ENCODE measurements around the gene ARV1.

Gene ARV1

DNA sequence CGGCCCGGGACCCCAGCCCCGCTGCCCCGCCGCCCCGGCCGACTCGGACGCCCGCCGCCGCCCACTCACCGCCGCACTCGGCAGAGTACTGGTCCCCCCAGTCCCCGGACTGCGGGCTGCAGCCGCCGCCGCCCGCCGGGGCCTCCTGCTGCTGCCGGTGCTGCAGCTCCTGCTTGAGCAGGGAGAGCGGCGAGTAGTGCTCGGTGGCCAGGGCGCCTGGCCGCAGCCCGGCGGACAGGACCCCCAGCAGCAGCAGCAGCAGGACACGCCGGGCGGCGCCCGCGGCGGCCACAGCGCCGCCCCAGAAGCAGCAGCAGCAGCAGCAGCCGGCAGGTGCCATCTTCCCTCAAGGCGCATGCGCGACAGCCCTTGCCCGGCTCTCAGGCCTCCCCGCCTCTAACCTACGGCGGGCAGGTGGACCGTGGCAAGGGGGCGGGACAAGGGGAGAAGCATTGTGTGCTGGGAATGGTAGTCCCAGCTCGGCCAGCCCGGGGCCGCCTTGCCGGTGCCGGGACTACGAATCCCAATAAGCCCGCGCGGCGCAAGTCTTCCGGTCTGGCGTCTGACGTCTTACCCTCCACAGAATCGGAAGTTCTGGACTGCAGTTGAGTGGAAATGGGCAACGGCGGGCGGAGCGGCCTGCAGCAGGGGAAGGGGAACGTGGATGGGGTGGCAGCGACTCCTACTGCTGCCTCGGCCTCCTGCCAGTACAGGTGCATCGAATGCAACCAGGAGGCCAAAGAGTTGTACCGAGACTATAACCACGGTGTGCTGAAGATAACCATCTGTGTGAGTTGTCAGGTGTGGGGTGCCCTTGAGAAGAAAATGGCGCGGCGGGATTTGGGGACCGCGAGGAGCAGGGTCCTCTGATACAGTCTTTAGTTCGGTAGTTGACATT is at the start of gene ARV1, which contains the start of gene TTC13:
Gene ARV1 (plus strand): TSS at position 604 of the 898 bp plus-strand sequence. CDS start 12 bp downstream, at position 616.
Gene TTC13 (minus strand): TSS at position 371 of the 898 bp plus-strand sequence. CDS start 31 bp downstream, at position 340.
- DNase-seq (ENCODE audit: extremely low read depth in 1 of 2, low read depth in 1 of 2) = peak; percentile 96 to 98

DNA sequence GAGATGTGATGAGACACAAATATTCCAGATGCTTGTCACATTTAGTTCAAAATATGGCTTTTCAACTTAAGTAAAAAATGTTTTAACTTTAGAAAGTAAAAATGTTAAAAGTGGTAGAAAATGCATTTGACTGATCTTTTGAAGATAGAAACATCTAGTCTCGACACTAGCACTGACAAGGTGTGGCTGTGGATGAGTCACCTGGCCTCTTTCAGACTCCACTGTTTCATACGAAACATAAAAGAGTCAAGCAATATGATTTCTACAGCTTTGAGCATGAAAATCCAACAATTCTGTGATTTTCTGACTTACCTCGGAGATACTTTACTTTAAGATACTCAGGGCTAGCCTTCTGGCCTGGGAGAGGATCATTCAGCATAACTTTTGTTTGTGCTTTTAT is 47.9 kb upstream of the ARV1 start:
- no peak for DNase-seq (ENCODE audit: extremely low read depth in 1 of 2, low read depth in 1 of 2)

DNA sequence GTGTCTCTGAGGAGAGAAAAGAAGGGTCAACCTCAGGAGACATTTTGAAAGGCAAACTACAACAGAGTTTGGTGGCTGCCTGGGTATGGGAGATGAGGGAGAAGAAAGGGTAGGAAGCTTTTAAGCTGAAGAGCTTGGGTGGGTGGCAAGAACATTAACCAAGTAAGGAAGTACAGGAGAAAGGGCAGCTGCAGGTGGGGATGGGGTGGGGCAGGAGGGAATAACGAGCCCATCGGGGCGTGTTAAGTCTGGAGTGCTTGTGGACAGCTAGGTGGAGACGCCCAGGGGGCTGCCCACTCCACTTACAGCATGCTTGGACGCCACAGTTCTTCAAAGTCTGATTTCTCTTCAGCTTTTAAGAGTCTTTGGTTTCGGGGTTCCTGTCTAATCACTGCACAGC is 43.0 kb upstream of the ARV1 start:
- no peak for DNase-seq (ENCODE audit: extremely low read depth in 1 of 2, low read depth in 1 of 2)

DNA sequence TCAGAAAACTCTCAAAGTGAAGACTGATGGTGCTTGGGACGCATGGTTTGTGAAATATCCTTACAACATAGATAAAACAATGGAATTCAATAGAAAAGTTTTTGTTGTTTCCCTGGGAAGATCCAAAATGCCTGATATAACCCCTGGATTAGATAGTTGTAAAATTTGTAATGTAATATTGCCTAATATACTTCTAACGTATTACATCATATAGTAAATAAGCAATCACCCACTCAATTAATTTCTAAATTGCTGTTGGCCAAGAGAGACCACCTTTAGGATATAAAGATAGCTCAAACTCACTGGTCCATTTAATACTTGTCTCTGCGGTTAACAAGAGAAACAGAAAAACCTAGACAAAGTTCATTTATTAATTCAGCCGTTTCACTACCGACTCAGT is 42.4 kb upstream of the ARV1 start:
- no peak for DNase-seq (ENCODE audit: extremely low read depth in 1 of 2, low read depth in 1 of 2)

DNA sequence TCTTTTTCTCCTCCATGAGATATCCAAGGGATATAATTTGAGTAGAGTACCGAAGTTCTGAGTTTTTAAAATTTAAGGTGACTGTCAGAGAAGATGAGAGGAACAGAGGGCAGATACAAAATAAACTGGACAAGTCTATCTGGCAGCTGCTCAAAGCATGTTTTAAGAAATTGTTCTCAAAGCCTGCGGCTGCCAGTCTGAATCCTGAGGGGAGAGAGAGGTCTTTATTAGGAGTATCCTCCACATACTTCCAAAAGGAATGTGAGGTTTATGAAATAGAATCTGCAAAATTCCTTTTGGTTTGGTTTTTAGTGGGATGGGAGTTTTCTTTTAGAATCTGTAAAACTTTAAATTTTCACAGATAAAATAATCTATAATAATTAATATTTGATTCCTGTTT is 41.5 kb upstream of the ARV1 start:
- DNase-seq (ENCODE audit: extremely low read depth in 1 of 2, low read depth in 1 of 2) = no peak

DNA sequence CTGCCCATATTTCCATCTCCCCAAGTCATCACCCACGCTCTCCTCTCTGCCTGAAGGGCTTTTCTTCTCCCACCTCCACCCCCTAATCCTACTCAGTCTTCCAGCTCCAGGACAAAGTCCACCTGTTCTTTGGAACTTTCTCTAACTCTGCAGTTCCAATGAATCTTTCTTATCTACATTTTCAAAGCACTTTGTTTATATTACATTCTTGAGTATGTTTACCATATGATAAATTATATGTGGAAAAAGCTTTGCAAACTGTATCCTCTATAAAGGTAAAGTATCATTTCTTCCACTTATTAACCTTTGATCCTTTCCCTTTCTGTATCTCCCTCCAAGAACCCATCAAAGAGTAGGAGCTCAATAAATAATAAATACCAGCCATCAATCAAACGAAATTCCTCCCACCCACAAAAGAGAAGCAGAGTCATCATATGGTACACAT is 39.9 kb upstream of the ARV1 start:
- DNase-seq (ENCODE audit: extremely low read depth in 1 of 2, low read depth in 1 of 2) = no peak

DNA sequence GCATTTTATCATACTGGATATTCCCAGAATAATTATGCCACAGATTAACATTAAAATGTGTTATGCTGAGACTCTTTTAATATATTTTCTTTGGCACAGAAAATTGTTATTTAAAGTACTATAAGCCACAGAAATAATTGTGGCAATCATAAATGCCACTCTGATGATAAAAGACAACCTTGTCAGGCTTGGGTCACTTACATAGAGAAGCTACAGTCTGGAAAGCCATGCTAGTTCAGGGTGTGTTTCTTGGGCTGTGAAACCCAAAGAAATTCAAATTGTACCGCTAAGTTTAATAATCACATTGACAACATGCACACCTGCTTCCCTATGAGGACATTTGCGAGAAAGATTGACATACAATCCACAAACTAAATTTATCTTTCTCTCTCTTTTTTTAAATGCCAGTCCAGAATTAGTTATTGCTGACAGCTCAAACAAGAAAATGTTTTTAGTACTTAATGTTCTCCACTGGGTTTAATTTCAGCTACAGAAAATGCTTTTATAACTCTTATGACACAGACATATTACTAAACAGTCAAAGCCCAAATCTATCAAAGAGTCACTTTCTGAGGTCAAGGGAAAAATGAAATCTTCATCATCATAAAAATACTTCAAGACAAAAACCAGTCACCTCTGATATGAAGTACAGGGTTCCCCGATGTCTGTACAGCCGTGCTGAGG is 38.9 kb upstream of the ARV1 start:
- no peak for DNase-seq (ENCODE audit: extremely low read depth in 1 of 2, low read depth in 1 of 2)

DNA sequence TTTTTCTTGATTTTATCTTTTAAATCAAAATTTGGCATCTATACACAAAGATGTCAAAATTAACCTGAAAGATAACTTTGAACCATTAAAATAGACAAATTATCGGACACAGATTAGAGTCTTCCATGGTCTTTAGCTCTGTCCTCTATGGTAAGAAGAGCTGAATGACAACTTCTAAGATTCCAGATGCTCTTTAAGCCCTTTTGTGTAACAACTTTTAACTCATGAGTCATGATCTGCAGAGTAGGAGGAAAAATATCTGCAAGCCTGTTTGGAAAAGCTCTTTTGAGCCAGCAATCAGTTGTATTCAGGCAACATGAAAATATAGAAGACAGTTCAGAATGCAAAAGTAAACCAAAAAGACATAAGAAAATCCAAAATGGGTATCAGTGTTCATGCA is 38.0 kb upstream of the ARV1 start:
- DNase-seq (ENCODE audit: extremely low read depth in 1 of 2, low read depth in 1 of 2) = no peak

DNA sequence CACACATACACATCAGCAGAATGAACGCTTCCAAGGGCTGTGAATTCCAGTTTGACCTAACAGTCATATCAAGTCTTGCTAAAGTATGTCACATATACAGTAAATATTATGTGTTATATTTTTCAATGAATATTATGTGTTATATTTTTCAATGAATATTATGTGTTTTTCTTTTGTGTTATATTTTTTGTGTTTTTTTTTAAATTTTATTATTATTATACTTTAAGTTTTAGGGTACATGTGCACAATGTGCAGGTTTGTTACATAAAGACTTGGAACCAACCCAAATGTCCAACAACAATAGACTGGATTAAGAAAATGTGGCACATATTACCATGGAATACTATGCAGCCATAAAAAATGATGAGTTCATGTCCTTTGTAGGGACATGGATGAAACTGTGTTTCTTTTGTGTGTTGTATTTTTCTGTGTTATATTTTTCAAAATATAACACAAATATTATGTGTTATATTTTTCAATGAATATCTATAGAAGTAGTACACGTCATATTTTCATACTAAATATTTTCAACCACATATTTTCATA is 35.8 kb upstream of the ARV1 start:
- no peak for DNase-seq (ENCODE audit: extremely low read depth in 1 of 2, low read depth in 1 of 2)

DNA sequence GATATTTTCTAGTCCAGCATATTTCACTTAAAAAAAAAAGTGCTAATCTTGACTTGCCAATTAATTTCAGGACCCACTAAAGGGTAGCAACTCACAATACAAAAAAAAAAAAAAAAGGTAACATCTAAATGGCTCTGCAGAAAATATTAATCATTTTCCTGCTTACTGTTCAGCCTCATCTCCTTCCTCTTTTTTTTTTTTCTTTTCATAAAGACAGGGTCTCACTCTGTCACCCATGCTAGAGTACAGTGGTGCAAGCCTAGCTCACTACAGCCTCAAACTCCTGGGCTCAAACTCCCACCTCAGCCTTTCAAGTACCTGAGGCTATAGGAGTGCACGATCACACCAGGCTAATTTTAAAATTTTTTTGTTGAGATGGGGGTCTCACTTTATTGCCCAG is 30.6 kb upstream of the ARV1 start:
- DNase-seq (ENCODE audit: extremely low read depth in 1 of 2, low read depth in 1 of 2) = no peak

DNA sequence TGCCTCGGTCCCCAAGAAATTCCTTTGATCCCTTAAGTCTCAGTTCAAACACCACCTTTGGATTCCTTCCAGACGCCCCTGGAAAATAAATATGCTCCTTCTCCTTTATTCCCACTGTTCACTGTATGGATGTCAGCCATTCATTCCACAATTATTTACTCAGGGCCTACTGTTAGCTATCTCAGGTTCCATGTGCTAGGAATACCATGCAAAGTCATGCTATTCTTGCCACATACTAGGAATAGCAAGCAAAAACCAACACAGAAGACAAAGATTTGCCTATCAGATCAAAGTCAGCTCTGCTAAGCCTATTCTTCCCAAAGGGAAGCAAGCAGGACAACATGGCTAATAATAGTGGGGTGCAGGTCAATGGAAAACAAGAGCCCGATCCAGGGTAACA is 30.0 kb upstream of the ARV1 start:
- DNase-seq (ENCODE audit: extremely low read depth in 1 of 2, low read depth in 1 of 2) = no peak

DNA sequence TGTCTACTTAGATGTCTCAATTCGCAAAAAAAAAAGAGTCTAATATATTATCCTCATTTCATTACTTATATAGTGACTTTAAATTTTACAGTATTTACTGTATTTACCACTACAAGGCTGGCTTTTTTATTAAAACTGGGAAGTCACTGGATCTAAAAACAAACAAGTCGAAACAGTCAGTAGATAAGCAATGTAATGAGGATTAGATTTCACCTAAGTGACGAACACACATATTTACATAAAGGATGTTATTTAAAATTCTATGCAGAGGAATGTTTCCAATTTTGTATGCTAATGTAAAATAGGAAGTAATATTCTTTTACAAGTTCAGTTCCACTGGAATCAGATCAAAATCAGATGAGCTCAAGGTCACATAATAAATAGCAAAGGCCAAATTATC is 28.5 kb upstream of the ARV1 start:
- DNase-seq (ENCODE audit: extremely low read depth in 1 of 2, low read depth in 1 of 2) = no peak

DNA sequence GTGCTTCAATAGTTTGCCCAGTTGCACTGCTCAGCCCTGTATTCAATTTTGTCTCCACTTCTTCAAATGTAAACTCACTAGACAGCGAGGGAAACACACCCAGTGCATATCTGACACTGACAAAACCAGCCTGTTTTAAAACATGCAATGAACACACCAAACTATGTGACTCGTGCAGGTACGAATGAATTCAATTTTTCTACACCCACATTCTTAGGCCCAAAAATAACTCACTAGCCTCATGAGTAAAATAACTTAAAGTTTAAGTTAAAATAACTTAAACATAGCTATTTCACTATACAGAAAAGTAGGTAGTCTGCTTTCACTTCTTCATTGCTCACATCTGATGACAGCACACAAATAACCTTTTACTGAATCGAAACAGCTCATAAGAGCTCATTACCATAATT is 21.3 kb upstream of the ARV1 start:
- no peak for DNase-seq (ENCODE audit: extremely low read depth in 1 of 2, low read depth in 1 of 2)

DNA sequence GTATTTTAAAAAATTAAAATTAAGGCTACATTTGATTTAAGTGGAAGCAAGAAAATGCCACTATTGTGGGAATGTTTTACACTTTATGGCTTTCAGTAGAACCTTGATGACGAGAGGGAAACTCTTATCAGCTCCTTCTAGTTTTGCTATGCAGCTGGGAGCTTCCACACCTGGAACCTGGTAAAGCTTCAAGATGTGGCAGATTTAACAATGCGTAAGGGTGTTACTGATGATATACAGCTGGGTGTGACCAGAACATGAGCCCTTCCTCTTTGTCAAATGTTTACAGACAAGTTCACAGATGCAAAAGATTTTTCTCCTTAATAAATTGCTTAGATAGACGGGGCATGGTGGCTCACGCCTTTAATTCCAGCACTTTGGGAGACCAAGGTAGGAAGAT is 20.5 kb upstream of the ARV1 start:
- no peak for DNase-seq (ENCODE audit: extremely low read depth in 1 of 2, low read depth in 1 of 2)

DNA sequence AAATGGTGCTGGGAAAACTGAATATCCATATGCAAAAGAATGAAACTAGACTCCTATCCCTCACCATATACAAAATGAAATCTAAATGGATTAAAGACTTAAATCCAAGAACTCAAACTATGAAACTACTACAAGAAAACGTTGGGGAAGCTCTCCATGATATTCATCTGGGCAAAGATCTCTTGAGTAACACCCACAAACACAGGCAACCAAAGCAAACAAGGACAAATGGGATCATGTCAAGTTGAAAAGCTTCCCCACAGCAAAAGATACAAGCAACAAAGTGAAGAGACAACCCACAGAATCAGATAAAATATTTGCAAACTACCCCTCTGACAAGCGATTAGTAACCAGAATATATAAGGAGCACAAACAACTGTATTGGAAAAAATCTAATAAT is 14.0 kb upstream of the ARV1 start:
- DNase-seq (ENCODE audit: extremely low read depth in 1 of 2, low read depth in 1 of 2) = no peak

DNA sequence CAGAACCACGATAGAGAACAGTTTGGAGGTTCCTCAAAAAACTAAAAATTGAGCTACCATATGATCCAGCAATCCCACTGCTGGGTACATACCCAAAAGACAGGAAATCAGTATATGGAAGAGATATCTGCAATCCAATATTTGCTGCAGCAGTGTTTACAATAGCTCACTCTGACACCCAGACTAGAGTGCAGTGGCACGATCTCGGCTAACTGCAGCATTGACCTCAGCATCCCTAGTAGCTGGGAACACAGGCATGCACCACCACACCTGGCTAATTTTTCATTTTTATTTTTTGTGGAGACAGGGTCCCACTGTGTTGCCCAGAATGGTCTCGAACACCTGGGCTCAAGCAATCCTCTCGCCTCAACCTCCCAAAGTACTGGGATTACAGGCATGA is 13.4 kb upstream of the ARV1 start:
- no peak for DNase-seq (ENCODE audit: extremely low read depth in 1 of 2, low read depth in 1 of 2)

DNA sequence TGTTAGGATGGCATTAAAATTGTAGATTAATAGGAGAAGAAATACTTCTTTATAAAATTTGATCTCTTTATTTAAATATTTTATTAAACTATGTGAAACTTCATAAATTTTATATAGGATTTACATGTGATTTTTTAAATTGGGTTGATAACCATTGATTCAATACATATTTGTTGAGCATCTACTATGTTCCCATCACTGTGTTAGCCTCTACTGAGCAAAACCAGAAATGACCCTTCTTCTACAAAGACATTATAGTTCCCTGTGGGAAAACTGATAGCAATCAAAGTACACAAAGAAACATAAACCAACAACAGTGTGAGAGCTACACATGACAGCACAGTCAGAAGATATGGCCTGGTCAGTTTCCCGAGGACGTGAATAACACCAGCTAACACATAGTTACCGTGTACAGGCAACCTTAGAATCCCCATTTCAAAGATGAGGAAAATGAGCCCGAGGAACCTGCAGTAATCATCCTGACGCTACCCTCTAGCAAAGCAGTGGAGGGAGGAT is 12.5 kb upstream of the ARV1 start:
- no peak for DNase-seq (ENCODE audit: extremely low read depth in 1 of 2, low read depth in 1 of 2)

DNA sequence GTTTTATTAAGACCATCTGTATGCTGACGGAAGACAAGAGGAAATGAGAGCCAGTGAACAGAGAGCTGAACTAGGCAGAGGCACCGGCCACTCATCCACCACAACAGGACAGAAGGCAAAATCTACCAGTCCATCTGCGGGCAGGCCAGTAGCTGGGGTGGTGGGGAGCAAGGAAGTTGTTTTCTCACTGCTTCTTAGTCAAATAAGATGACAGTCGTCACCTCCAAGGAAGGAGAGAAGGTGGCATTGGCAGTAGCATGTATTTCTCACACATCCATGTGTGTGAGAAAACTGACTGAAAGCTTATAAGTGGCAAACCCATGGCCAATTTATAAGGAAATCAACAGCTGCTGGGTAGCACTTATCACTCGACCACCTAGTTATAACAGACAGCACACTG is 8.5 kb upstream of the ARV1 start:
- DNase-seq (ENCODE audit: extremely low read depth in 1 of 2, low read depth in 1 of 2) = no peak

DNA sequence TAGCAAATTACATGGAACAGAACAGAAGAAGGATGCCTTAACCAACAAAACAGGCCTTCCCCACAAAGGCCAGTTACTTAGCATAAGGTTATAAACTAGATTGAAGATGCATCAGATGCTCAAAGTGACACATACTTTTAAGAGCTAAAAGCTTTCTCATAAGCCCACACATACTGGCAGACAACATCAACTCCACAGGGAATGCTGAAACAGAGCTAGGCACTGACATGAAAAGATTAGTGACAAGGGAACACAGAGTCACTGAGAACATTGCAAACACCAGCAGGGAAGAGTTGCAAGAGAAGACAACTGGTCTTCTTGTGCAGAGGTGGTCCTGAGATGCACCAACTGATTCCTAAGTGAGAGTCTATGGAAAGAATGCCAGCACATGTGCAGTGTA is 7.1 kb upstream of the ARV1 start:
- no peak for DNase-seq (ENCODE audit: extremely low read depth in 1 of 2, low read depth in 1 of 2)

DNA sequence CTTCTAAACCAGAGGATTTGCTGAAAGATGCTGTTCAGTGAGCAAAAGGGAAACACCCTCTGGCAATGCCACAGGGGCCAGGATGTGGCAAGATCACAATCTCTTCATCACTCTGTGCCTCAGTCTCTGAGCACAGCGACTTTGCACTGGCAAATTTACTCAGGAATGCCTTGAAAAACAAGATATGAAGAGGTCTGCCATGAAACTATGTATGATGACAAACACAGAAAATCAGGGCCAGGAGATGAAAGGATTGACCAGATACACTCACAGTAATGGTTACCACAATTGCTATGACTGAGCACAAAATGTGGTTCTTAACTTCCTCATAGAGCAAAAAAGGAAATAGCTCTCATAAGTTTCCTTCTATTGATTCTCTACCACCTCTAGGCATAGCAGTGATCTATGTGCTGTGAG is 6.0 kb upstream of the ARV1 start:
- peak; percentile 20 to 63 for DNase-seq (ENCODE audit: extremely low read depth in 1 of 2, low read depth in 1 of 2)

DNA sequence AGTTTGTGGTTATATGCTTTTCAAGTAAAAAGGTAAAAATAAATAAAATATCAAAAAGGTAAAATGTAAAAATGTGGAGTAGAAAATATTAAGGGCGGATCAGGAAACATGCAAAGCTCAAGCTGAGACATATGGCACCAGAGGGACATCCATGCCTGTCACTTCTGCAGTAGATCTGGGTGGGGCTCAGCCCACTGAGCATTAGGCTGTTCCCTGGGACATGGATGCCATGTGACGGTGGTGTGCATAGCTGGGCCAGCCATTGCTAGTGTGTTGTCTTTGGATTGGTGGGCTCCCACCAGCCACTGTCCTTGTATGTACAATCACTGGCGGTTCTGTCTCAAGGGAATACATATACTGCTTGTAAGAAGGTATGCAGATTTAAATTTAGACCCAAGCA is 3.3 kb upstream of the ARV1 start:
- no peak for DNase-seq (ENCODE audit: extremely low read depth in 1 of 2, low read depth in 1 of 2)

DNA sequence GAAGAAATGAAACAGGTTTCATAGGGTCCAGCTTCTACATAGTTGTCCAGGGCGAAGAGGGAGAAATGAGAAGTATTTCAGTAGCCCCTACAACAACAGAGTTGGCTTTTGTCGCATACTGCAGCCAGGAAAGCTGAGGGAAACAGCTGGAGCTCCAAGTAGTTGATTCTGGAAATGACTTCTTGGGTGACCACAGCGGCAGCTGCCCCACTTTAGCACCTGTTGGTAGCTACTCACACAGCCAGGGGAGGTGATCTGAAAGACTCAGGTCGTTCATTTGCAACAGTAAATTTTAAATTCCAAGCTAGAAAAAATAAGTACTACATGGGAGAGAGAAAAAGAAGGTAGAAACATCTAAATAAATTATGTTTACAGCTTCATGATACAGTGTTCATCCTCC is 2.5 kb upstream of the ARV1 start:
- no peak for DNase-seq (ENCODE audit: extremely low read depth in 1 of 2, low read depth in 1 of 2)

Measured in stimulated activated CD8-positive, alpha-beta memory T cell treated with anti-CD3 and anti-CD28 coated beads, Interleukin-7, amount 100 ng/mL, for 48 hours (primary cell).